Activated CD4-positive, alpha-beta T cell treated with anti-CD3 and anti-CD28 coated beads for 24 hours (primary cell): ENCODE measurements around the gene PDZK1IP1.

ENCODE experiments used
- DNase-seq, 2 donors: peaks; one replicate each; pipeline ENCODE4 v3.0.0-alpha.2; 2020; ENCODE audit warnings: low read depth in 2 of 2

The PDZK1IP1 gene

DNA sequence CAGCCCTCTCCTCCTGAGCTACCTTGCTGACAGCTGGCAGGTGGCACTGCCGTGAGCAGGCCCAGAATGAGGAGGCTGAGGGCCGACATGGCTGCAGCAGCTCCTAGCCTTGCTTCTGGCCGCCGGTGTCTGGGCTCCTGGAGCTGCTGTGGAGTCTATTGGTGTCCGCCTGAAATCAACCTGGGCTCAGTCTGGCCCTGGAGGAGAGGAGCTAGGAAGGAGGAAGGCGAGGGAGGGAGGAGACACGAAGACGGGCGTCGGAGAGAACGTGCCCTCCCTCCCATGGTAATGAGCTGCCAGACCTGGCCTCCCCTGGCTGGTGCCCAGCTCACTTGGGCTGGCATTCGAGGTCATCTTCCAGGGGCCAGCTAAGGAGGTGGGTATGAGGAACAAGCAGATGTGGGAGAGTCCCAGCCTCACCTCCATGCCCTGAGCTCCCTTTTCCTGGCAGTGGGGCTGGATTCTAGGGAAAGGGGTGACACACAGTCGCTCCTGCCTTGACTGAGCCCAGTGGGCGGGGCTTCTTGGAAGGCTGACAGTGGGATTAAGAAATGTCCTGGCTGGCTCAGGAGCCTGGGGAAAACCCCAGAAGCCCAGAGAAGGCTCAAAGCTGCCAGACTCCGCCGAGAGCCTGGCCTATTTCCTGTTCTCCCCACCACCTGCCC is at the start of gene PDZK1IP1:
PDZK1IP1 (minus strand) TSS at position 193 of the 665 bp plus-strand sequence; CDS start at position 89, 104 bp downstream.
- DNase-seq, result no peak

DNA sequence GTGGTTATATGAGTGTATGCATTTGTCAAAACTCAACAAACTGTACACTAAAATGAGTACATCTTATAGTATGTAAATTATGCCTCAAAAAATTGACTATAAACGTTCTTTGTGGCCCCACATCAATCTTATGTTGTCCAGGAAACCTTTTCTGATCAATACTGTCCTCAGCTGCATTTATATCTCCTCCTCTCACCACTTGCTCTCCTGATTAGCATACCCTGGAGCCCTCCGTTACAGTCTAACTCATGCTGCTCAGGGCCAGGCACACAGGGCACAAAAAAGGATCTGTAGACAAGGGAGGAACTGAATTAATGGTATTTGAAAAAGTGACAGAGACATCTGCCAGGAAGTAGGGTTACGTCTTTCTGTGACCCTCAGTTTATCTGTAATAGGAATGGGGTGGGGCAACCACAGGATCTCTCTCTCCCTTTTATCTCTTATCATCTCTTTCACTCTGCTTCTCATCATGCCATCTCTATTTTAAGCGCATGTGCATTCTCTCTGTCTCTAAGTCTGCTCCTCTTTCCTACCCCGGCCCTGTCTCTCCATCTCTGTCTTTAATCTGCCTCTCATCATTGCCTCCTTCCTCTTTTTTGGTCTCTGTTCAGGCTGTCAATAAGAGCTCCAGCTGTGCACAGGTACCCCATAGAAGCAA is 49.2 kb upstream of the PDZK1IP1 start:
- no peak for DNase-seq

- DNase-seq, result no peak
Observed at GRCh38 chr1:47235806-47236205, 46.0 kb upstream of the PDZK1IP1 start.

GRCh38 chr1:47235241-47235681 is 45.4 kb upstream of the PDZK1IP1 start:
- no peak for DNase-seq

- DNase-seq, result no peak
Observed at GRCh38 chr1:47233186-47233585, 43.4 kb upstream of the PDZK1IP1 start.

- DNase-seq, result no peak
Observed at GRCh38 chr1:47232187-47232874, 42.5 kb upstream of the PDZK1IP1 start, which contains the start of gene TAL1. Gene TAL1 (minus strand): TSS chr1:47232225. CDS start chr1:47225888, 6,337 bp downstream.

DNA sequence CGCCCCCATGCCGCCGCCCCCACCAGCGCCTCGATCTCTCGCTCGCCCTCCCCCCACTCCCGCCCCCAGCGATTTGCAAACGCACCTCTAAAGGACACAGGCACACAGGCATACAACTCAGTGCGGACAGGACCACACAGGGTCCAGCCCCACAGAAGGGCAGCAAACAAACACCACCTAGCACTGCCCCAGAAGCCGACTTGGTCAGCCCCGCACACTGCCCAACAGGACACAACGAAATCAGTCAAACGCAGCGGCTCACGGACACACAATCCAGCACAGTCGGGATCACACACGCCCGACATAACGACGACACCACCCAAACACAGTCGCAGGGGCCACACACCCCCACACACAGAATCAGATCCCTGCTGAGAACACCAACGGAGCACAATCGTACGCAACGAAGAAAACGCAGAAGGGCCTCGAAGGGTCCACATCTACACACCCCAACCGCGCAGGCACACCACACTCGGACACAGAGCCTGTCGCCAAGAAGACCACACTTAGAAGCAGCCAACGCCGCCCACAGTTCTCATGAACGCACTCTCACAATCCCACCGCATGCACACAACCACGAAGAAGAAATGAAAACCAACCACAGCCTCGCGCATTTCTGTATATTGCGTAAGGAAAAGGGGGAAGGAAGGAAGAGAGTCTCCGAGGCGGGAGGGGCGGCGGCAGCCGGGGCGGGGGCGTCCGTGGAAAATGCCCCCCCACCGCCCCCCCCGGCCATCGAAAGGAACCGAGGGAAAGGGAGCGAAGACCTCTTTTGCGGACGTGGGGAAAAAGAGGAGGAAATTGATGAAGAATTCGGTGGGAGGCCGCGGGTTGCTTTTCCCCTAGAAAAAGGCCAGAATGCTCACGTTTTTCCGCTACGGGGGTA is 41.7 kb upstream of the PDZK1IP1 start:
- no peak for DNase-seq

DNA sequence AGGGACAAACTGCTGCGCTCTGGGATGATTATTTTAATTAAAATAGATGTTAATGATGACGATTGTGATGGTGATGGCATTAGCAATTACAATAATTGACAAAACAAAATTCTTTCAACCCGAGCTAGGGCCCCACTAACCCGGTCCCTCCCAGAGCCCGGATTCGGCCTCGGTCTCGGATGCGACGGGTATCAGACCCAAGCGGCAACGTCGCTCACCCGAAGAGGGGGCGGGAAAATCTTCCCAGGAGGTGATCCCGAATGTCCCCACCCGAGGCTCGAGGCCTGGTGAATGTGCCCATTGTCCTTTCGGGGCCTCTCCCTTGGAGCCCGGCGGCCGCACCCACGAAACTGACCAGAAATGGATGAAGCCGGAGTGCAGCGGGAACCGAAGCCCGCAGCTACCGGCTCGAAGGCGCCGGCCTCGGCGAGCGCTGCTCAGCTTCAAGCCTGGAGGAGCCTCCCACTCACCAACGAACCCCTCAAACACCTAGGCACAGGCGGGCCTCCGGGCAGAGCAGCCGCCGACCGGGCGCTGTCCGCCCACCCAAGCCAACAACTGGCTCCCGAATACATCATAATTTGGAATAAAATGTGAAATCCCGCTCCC is 41.0 kb upstream of the PDZK1IP1 start:
- DNase-seq, result no peak

DNA sequence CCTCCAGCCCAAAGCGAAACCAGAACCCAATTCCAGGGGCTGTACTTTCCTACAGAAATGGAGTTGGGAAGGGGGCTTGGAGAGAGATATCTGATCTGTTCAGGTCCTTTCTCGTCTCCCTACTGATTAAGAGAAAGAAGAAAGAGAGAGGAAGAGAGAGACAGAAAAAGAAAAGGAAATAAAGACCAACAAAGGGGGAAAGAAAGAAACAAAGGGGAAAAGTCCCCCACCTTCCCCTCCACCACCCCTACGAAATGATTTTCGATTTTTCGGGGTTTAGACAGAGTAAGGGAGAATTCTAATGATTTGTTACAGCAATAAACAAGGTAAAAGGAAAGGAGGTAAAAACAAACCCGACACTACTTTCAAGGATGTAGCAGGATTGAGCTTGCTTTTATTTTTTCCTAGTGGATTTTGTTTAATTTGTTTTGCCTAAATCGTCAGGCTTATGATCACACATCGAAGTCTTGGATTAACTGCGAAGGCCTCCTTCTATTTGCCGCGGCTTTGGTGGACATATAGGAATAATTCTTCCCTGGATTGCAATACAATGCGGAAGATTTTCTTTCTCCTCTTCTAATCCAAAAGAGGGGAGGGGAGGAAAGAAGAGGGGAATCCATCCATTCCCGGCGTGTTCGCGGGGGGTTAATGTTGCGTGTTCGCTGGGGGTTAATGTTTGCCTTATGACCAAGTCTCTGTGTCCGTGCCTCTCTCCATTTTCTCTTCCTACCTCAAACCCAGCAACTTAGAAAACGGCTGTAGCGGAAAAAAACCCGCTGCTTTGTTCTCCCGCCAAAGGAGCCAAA is 40.3 kb upstream of the PDZK1IP1 start:
- DNase-seq, result no peak

DNA sequence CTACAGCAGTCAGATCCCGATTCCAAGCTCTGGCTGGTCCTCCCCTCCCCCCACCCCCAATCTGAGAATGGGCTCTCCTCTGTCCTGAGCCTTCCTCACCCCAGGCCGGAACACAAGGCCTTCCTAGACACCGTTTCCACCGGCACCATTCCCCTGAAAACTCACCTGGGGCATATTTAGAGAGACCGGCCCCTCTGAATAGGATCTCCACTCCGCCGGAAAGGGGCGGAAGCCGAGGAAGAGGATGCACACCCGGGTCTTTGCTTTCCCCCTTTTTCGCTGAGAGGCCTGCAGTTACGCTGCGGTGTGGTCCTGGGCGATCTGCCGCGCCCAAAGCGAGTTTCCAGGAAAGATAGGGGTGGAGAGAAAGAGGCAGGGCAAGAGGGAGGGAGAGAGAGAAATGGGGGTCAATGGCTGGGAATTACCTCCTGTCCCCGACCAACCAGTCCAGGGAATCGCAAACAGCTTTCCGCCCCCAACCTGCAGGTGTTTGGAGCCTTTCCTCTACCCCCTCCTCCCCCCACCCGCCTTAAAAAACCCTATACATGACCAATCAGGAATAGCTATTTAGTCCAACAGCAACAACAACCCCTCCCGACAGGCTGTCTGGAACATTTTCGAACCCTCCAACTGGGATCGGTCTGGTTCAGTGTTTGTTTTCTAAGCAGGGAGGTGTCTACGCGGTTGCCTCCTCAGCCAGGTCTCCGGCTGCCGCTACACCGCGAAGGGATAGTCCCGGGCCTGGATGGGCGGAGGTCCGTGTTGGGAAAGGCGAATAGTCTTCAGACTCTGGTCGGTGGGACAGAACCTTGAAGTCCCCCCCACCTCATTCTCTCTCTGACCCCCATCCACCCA is 39.4 kb upstream of the PDZK1IP1 start:
- DNase-seq, result no peak

DNA sequence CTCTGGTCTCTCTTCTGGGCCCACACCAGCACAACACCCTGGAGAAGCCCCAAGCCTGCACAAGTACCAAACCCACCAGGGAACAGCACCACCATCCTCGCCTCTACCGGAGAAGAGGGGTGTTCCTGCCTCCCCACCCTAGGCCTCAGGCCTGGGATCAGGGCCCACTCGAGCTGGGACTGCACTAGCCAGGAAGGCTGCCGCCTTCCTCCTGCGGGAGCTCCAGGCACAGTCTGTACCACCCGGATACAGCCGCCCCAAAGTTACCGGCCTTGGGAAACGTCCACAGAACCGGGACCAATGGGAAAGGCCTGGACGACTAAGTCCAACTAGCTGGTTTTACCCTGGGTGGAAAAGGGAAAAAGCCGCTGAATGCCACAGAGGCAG is 38.8 kb upstream of the PDZK1IP1 start:
- DNase-seq, result no peak

DNA sequence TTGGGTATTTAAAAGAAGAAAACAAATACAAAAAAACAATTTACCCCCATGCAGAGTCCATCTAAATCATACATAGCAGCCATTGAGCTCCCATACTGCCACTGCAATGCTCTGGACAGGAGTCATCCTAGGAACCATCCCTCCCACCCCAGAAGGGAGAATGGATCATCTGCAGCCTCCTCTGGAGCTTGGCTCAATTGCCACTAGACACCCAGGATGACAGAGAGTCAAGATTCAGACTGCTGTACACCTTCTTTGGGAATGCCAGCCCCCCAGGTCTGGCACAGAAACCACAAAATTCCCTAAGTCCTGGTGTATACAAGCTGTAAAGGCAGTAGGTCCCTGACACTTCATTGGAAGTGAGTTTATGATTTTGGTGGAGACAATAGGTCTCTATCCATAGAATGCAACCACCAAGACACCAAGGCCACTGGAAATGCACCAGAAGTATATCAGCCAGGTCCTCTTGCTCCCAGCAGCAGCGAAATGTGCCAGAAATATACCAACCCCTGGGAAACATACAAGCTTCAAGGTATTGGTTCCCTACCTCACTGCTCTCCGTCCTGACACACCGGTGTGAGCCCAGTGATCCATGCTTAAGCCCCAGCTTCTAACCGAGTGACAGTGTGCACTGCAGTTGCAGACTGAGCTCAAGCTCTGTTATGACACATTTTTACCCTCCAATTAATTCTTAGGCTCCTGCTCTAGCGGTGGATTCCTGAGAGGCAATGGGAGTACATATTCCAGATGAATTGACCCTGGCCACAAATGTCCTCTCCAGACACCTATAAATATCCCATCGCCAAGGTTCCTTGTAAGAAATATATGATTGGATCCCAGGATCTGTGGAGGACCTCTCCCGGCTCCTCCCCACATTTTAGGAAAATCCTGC is 37.8 kb upstream of the PDZK1IP1 start:
- DNase-seq, result no peak

DNA sequence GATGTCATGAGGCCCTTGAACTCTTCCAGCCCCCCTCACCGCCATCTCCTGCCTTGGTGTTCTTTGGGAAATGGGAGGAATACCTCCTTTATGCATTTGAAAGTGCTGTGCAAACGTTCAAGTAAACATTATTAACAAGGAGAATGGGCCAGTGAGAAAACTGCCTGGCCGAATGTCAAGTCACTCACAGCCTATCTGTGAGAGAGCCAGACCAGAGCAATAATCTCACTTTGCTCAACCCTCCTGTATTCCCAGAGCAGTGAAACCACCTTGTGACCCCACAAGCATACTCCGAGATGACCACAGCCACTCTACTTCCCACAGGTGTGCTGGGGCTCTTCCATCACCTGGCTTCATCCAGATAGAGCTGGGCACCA is 37.0 kb upstream of the PDZK1IP1 start:
- no peak for DNase-seq

DNA sequence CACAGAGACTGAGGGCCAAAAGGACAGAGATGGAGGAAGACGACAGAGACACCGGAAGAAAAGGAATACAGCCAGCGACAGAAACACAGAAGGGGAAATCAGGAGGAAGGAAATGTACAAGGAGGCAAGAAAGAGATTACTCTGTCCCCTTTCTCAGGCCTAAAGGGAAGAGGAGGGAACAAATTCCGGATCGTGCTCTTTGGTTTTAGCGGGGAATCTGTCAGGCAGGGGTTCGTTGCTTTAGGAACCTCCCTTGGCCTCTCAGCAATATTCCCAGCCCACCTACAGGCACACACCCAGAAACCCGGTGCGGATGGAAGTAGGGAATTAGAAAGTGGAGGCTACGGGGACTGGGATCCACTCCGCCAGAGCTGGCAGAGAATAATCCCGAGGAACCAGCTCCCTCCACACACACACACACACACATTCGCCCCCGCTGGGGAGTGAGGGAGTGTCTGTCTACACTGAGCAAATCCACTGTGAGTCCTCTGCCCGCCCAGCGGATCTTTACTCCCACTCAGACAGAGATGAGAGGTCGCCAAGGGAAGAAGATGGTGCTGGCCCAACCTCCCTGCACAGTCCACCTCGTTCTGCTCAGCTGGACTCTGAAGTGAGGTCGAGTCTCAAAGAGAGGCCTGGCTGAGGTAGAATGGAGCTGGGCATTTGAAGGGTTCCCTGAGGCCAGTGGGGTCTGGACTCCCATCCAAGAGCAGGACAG is 36.4 kb upstream of the PDZK1IP1 start:
- DNase-seq, result no peak

DNA sequence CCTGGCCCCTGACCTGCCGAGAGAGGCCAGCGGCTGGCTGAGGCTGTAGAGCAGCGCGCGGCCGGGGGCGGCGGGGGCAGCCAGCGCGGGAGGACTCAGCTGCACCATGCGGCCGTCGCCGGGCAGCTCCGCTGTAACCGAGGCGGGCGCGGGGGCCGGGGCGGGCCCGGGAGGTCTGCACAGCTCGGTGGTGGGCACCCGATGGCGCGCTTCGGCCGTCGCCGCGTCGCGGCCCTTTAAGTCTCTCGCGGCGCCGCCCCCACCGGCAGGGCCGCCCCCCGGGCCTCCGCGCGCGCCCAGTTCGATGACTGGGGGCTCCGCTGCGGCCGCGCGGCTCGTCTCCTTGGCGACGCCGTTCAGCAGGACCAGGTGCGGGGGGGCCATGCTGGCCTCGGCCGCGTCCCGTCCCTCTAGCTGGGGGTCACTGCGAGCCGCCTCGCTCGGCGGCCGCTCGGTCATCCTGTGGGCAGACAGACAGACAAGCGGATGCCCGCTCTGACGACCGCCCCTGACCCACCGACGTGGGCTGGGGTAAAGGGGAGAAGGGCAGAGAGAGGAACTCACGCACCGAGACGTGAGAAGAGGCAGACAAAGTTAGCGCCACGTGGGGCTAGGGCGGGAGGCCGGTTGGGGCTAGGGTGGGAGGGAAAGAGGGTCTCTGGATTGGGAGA is 35.7 kb upstream of the PDZK1IP1 start:
- DNase-seq, result no peak

GRCh38 chr1:47224676-47225399 is 35.0 kb upstream of the PDZK1IP1 start:
- DNase-seq, result no peak
